ENCODE measurements around the gene HNRNPUL2.

Gene HNRNPUL2

GRCh38 chr11:62671608-62672389 lies 55.5 kb downstream of the HNRNPUL2 start, which contains the start of the genes LBHD1 and UQCC3:
Gene LBHD1 (minus strand): TSS chr11:62672267. CDS start chr11:62670031, 2,236 bp downstream.
Gene UQCC3 (plus strand): TSS chr11:62671673. CDS start chr11:62671746, 73 bp downstream.
- DNase-seq (ENCODE audit: low read depth in 2 of 3, low spot score in 2 of 3), result peak; percentile 58 to 81 (median 70)

- DNase-seq (ENCODE audit: low read depth in 2 of 3, low spot score in 2 of 3), result no peak
Measured at GRCh38 chr11:62671236-62671607, 56.0 kb downstream of the HNRNPUL2 start.

- DNase-seq (ENCODE audit: low read depth in 2 of 3, low spot score in 2 of 3), result no peak
Measured at GRCh38 chr11:62669420-62670161, 57.7 kb downstream of the HNRNPUL2 start.

- DNase-seq (ENCODE audit: low read depth in 2 of 3, low spot score in 2 of 3), result no peak
Measured at GRCh38 chr11:62667460-62667859, 59.8 kb downstream of the HNRNPUL2 start.

- DNase-seq (ENCODE audit: low read depth in 2 of 3, low spot score in 2 of 3), result no peak
Measured at GRCh38 chr11:62666259-62666926, 60.9 kb downstream of the HNRNPUL2 start.

- DNase-seq (ENCODE audit: low read depth in 2 of 3, low spot score in 2 of 3), result peak in 2 of 3 experiments; percentile 48
Measured at GRCh38 chr11:62665599-62666258, 61.5 kb downstream of the HNRNPUL2 start.

- DNase-seq (ENCODE audit: low read depth in 2 of 3, low spot score in 2 of 3), result peak; percentile 92 to 99 (median 98)
Measured at GRCh38 chr11:62665075-62665598, 62.1 kb downstream of the HNRNPUL2 start, which contains the start of the genes C11orf98 and CSKMT. Gene C11orf98 (minus strand): TSS chr11:62665210. CDS start chr11:62665169, 41 bp downstream. Gene CSKMT (plus strand): TSS chr11:62665312. CDS start chr11:62665880, 568 bp downstream.

GRCh38 chr11:62664405-62665074 lies 62.7 kb downstream of the HNRNPUL2 start:
- peak in 2 of 3 experiments; percentile 32 to 39 for DNase-seq (ENCODE audit: low read depth in 2 of 3, low spot score in 2 of 3)

All from activated CD8-positive, alpha-beta memory T cell treated with anti-CD3 and anti-CD28 coated beads for 48 hours (primary cell).